ENCODE results near the gene SPOUT1. TPM values are rescaled to one million over a fixed set of nuclear protein-coding genes. Genes with fewer than 3 reads are reported as not detected.

Gene SPOUT1, protein sequence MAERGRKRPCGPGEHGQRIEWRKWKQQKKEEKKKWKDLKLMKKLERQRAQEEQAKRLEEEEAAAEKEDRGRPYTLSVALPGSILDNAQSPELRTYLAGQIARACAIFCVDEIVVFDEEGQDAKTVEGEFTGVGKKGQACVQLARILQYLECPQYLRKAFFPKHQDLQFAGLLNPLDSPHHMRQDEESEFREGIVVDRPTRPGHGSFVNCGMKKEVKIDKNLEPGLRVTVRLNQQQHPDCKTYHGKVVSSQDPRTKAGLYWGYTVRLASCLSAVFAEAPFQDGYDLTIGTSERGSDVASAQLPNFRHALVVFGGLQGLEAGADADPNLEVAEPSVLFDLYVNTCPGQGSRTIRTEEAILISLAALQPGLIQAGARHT
- total RNA-seq, result 10 to 100 TPM; 20.2 to 38.1 (median 23.7) TPM

GRCh38 chr9:128829477-128830251 lies at the start of gene SPOUT1:
TSS of gene SPOUT1 (minus strand) at chr9:128829794. CDS start at chr9:128829780, 14 bp downstream.
- TF ChIP-seq CTCF (IDR thresholded peaks at IDR 0.05; ENCODE audit: low read depth), result no peak

- no peak for TF ChIP-seq CTCF (IDR thresholded peaks at IDR 0.05; ENCODE audit: low read depth)
Observed at GRCh38 chr9:128877852-128878251, 48.3 kb upstream of the SPOUT1 start.

GRCh38 chr9:128870128-128870940 lies 40.7 kb upstream of the SPOUT1 start:
- TF ChIP-seq CTCF (IDR thresholded peaks at IDR 0.05; ENCODE audit: low read depth), result no peak

GRCh38 chr9:128863647-128864046 lies 34.1 kb upstream of the SPOUT1 start:
- TF ChIP-seq CTCF (IDR thresholded peaks at IDR 0.05; ENCODE audit: low read depth), result no peak

- TF ChIP-seq CTCF (IDR thresholded peaks at IDR 0.05; ENCODE audit: low read depth), result no peak
Observed at GRCh38 chr9:128862401-128862851, 32.8 kb upstream of the SPOUT1 start.

DNA sequence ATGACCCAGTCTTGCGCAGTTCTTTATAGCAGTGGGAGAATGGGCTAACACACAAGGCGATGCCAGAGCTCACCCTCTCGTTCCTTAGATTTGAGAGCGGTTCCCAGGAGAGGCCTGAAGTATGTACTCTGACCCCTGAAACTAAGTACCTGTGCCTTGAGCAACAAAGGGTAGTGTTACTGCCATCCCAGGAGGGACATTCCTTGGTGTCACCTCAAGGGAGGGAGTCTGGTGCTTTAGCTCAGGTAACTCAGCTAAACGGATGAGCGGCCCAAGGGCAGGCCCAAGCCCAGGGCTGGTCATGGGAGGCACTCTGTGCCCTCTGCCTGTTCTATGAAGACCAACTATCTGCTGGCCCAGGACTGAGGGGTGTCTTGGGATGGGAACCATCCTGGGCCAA lies 31.9 kb upstream of the SPOUT1 start:
- no peak for TF ChIP-seq CTCF (IDR thresholded peaks at IDR 0.05; ENCODE audit: low read depth)
